Measurements from ENCODE around the gene PCA3. TPM values are rescaled to one million over a fixed set of nuclear protein-coding genes. Genes with fewer than 3 reads are reported as not detected.

The PCA3 gene
- total and polyA plus RNA-seq, 10 of the 15 experiments (the other 5 are each of a cell fraction or from before 2014, with no cell fraction given): 0.05 TPM; not detected in 9

DNA sequence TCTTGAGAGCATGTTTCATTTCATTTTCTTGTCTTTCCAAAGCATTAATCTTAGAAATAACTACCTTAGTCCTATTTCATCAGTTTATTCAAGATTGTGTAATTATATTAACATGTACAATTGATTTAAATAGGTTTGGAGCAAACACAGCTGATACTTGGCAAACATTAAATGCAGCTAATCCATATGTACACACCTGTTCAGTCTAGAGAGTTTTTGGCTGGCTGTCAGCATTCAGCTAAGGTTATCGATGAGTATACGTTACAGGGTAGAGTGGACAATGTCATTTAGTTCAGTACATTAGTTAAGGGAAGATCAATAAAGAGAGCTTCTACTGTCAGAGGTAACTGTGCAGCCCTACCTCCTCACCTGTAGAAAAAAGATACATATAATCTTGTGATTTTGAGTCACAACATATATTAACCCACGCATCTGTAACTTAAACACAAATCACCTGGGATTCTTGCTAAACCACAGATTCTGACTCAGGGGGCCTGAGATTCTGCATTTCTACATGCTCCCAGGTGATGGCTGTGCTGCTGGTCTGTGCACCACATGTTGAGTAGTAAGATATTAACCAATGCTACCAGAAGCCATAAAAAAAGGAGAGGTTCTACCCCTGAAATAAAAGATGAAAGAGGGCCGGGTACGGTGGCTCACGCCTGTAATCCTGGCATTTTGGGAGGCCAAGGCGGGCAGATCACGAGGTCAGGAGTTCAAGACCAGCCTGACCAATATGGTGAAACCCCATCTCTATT is 34.1 kb upstream of the PCA3 start:
- BruUV-seq (replicated peaks): no TSS peak
- Histone ChIP-seq H3K79me2 (ENCODE audit: control insufficient read depth, insufficient read depth, low read length) (no peaks in the 10 kb centered on the region), H3K36me3 (ENCODE audit: control insufficient read depth in 2 of 2, insufficient read depth in 2 of 2, low read length in 1 of 2) (no peaks in the 10 kb centered on the region), H3K9me3 (replicated peaks; ENCODE audit: control insufficient read depth, insufficient read depth, low read length) (no peaks in the 10 kb centered on the region), H3K4me3 (no peak overlapping the region), H3K27ac (ENCODE audit: control insufficient read depth, insufficient read depth) (no peak overlapping the region), H2AFZ (ENCODE audit: control insufficient read depth, low read depth, low read length) (no peak overlapping the region), H4K20me1 (ENCODE audit: control insufficient read depth, insufficient read depth) (no peaks in the 10 kb centered on the region), H3K4me2 (ENCODE audit: control insufficient read depth, insufficient read depth) (no peak overlapping the region), H3K27me3 (replicated peaks in 1 of 2; ENCODE audit: control insufficient read depth in 2 of 2, insufficient read depth in 2 of 2, low read length in 1 of 2) (peaks cover 0 to 3% of the 10 kb centered on the region in 2 experiments; a peak in 3 of 4 replicates), H3K9ac (ENCODE audit: control insufficient read depth, insufficient read depth, low read length) (no peak overlapping the region), H3K4me1 (ENCODE audit: control insufficient read depth, insufficient read depth, low read length) (no peaks in the 10 kb centered on the region)
- FAIRE-seq (no peak), DNase-seq (ENCODE audit: low read depth, low spot score) (no peak), ATAC-seq (no peak)
- intact Hi-C loops (cut with micrococcal nuclease; ENCODE audit: unreplicated experiment) (no loop called here), in situ Hi-C loops (cut with MboI) (no loop called here)
- no peak for TF ChIP-seq HDGF (IDR thresholded peaks at IDR 0.05)
- TF ChIP-seq, protein P1, sequence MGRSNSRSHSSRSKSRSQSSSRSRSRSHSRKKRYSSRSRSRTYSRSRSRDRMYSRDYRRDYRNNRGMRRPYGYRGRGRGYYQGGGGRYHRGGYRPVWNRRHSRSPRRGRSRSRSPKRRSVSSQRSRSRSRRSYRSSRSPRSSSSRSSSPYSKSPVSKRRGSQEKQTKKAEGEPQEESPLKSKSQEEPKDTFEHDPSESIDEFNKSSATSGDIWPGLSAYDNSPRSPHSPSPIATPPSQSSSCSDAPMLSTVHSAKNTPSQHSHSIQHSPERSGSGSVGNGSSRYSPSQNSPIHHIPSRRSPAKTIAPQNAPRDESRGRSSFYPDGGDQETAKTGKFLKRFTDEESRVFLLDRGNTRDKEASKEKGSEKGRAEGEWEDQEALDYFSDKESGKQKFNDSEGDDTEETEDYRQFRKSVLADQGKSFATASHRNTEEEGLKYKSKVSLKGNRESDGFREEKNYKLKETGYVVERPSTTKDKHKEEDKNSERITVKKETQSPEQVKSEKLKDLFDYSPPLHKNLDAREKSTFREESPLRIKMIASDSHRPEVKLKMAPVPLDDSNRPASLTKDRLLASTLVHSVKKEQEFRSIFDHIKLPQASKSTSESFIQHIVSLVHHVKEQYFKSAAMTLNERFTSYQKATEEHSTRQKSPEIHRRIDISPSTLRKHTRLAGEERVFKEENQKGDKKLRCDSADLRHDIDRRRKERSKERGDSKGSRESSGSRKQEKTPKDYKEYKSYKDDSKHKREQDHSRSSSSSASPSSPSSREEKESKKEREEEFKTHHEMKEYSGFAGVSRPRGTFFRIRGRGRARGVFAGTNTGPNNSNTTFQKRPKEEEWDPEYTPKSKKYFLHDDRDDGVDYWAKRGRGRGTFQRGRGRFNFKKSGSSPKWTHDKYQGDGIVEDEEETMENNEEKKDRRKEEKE (IDR thresholded peaks at IDR 0.05): no peak
- no peak for TF ChIP-seq CHD1 (IDR thresholded peaks at IDR 0.05; ENCODE audit: low read depth, low read length)
- no peak for TF ChIP-seq SIX5 (IDR thresholded peaks at IDR 0.05; ENCODE audit: low read depth, low read length, severe bottlenecking)
- TF ChIP-seq, protein P2, sequence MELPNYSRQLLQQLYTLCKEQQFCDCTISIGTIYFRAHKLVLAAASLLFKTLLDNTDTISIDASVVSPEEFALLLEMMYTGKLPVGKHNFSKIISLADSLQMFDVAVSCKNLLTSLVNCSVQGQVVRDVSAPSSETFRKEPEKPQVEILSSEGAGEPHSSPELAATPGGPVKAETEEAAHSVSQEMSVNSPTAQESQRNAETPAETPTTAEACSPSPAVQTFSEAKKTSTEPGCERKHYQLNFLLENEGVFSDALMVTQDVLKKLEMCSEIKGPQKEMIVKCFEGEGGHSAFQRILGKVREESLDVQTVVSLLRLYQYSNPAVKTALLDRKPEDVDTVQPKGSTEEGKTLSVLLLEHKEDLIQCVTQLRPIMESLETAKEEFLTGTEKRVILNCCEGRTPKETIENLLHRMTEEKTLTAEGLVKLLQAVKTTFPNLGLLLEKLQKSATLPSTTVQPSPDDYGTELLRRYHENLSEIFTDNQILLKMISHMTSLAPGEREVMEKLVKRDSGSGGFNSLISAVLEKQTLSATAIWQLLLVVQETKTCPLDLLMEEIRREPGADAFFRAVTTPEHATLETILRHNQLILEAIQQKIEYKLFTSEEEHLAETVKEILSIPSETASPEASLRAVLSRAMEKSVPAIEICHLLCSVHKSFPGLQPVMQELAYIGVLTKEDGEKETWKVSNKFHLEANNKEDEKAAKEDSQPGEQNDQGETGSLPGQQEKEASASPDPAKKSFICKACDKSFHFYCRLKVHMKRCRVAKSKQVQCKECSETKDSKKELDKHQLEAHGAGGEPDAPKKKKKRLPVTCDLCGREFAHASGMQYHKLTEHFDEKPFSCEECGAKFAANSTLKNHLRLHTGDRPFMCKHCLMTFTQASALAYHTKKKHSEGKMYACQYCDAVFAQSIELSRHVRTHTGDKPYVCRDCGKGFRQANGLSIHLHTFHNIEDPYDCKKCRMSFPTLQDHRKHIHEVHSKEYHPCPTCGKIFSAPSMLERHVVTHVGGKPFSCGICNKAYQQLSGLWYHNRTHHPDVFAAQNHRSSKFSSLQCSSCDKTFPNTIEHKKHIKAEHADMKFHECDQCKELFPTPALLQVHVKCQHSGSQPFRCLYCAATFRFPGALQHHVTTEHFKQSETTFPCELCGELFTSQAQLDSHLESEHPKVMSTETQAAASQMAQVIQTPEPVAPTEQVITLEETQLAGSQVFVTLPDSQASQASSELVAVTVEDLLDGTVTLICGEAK (IDR thresholded peaks at IDR 0.05; ENCODE audit: borderline replicate concordance): no peak
- no peak for TF ChIP-seq HCFC1 (IDR thresholded peaks at IDR 0.05; ENCODE audit: low read length)
- no peak for TF ChIP-seq SRF (IDR thresholded peaks at IDR 0.05; ENCODE audit: low read depth in 2 of 2, low read length in 2 of 2)
- no peak for TF ChIP-seq SREBF2 (IDR thresholded peaks at IDR 0.05; ENCODE audit: low read length)
- TF ChIP-seq, protein P3, sequence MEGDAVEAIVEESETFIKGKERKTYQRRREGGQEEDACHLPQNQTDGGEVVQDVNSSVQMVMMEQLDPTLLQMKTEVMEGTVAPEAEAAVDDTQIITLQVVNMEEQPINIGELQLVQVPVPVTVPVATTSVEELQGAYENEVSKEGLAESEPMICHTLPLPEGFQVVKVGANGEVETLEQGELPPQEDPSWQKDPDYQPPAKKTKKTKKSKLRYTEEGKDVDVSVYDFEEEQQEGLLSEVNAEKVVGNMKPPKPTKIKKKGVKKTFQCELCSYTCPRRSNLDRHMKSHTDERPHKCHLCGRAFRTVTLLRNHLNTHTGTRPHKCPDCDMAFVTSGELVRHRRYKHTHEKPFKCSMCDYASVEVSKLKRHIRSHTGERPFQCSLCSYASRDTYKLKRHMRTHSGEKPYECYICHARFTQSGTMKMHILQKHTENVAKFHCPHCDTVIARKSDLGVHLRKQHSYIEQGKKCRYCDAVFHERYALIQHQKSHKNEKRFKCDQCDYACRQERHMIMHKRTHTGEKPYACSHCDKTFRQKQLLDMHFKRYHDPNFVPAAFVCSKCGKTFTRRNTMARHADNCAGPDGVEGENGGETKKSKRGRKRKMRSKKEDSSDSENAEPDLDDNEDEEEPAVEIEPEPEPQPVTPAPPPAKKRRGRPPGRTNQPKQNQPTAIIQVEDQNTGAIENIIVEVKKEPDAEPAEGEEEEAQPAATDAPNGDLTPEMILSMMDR (IDR thresholded peaks at IDR 0.05 in 2 of 3, conservative IDR thresholded peaks at IDR 0.05 in 1 of 3; ENCODE audit: control insufficient read depth in 2 of 3, extremely low read depth in 1 of 3, insufficient read depth in 1 of 3, low read depth in 3 of 3, low read length in 3 of 3): no peak
- ChIA-PET CTCF (no interaction called here), SMC1A (ENCODE audit: uncharacterized antibody, unreplicated experiment) (no interaction called here), RAD21 (ENCODE audit: unreplicated experiment) (no interaction called here), POLR2A (interaction anchor here (0.7 kb wide), 1 partner anchor 28 kb away, joined by 3 read pairs; no protein-coding TSS in a partner anchor)
- 50% methylated on average over 8 of the region's 8 CpGs for WGBS (ENCODE audit: insufficient coverage, insufficient replicate concordance, low lambda C conversion rate, missing lambda C conversion rate)

Measured in GM12878 (cell line).